ENCODE measurements around the gene ITIH5. TPM values are rescaled to one million over a fixed set of nuclear protein-coding genes. Genes with fewer than 3 reads are reported as not detected.

The ITIH5 gene
- total and polyA plus RNA-seq, 2 of the 13 experiments (the other 11 are each of a cell fraction or from before 2014, with no cell fraction given), result 4.7 to 8.9 TPM

- TF ChIP-seq, protein P1, sequence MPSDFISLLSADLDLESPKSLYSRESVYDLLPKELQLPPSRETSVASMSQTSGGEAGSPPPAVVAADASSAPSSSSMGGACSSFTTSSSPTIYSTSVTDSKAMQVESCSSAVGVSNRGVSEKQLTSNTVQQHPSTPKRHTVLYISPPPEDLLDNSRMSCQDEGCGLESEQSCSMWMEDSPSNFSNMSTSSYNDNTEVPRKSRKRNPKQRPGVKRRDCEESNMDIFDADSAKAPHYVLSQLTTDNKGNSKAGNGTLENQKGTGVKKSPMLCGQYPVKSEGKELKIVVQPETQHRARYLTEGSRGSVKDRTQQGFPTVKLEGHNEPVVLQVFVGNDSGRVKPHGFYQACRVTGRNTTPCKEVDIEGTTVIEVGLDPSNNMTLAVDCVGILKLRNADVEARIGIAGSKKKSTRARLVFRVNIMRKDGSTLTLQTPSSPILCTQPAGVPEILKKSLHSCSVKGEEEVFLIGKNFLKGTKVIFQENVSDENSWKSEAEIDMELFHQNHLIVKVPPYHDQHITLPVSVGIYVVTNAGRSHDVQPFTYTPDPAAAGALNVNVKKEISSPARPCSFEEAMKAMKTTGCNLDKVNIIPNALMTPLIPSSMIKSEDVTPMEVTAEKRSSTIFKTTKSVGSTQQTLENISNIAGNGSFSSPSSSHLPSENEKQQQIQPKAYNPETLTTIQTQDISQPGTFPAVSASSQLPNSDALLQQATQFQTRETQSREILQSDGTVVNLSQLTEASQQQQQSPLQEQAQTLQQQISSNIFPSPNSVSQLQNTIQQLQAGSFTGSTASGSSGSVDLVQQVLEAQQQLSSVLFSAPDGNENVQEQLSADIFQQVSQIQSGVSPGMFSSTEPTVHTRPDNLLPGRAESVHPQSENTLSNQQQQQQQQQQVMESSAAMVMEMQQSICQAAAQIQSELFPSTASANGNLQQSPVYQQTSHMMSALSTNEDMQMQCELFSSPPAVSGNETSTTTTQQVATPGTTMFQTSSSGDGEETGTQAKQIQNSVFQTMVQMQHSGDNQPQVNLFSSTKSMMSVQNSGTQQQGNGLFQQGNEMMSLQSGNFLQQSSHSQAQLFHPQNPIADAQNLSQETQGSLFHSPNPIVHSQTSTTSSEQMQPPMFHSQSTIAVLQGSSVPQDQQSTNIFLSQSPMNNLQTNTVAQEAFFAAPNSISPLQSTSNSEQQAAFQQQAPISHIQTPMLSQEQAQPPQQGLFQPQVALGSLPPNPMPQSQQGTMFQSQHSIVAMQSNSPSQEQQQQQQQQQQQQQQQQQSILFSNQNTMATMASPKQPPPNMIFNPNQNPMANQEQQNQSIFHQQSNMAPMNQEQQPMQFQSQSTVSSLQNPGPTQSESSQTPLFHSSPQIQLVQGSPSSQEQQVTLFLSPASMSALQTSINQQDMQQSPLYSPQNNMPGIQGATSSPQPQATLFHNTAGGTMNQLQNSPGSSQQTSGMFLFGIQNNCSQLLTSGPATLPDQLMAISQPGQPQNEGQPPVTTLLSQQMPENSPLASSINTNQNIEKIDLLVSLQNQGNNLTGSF (CRISPR knock-in tag; IDR thresholded peaks at IDR 0.05), result no peak
- TF ChIP-seq TCF7L2 (IDR thresholded peaks at IDR 0.05; ENCODE audit: low read depth, low read length) (peak; percentile 99), ZNF101 (CRISPR knock-in tag; IDR thresholded peaks at IDR 0.05; ENCODE audit: borderline replicate concordance, low read depth) (no peak), REXO4 (CRISPR knock-in tag; IDR thresholded peaks at IDR 0.05; ENCODE audit: borderline replicate concordance) (no peak), RCOR2 (CRISPR knock-in tag; IDR thresholded peaks at IDR 0.05) (0 out of 2 replicates have a peak, but pooled peaks have one; percentile 92), CENPBD1 (CRISPR knock-in tag; IDR thresholded peaks at IDR 0.05; ENCODE audit: borderline replicate concordance, low read depth) (no peak), GTF2F1 (IDR thresholded peaks at IDR 0.05; ENCODE audit: low read length) (no peak), ZNF496 (CRISPR knock-in tag; IDR thresholded peaks at IDR 0.05; ENCODE audit: insufficient replicate concordance) (no peak), ZNF232 (CRISPR knock-in tag; IDR thresholded peaks at IDR 0.05; ENCODE audit: borderline replicate concordance) (no peak; the same call in 1 of the 2 replicates), DPF2 (CRISPR knock-in tag; IDR thresholded peaks at IDR 0.05; ENCODE audit: borderline replicate concordance, low read depth) (peak; percentile 83), ZNF383 (CRISPR knock-in tag; IDR thresholded peaks at IDR 0.05; ENCODE audit: borderline replicate concordance) (no peak), CBX2 (IDR thresholded peaks at IDR 0.05; ENCODE audit: low read depth, low read length) (no peak), CBX2 (CRISPR knock-in tag; IDR thresholded peaks at IDR 0.05; ENCODE audit: low read depth) (no peak), ZNF737 (CRISPR knock-in tag; IDR thresholded peaks at IDR 0.05; ENCODE audit: borderline replicate concordance) (no peak), ZZZ3 (CRISPR knock-in tag; IDR thresholded peaks at IDR 0.05; ENCODE audit: borderline replicate concordance) (no peak)
- TF ChIP-seq, protein P2, sequence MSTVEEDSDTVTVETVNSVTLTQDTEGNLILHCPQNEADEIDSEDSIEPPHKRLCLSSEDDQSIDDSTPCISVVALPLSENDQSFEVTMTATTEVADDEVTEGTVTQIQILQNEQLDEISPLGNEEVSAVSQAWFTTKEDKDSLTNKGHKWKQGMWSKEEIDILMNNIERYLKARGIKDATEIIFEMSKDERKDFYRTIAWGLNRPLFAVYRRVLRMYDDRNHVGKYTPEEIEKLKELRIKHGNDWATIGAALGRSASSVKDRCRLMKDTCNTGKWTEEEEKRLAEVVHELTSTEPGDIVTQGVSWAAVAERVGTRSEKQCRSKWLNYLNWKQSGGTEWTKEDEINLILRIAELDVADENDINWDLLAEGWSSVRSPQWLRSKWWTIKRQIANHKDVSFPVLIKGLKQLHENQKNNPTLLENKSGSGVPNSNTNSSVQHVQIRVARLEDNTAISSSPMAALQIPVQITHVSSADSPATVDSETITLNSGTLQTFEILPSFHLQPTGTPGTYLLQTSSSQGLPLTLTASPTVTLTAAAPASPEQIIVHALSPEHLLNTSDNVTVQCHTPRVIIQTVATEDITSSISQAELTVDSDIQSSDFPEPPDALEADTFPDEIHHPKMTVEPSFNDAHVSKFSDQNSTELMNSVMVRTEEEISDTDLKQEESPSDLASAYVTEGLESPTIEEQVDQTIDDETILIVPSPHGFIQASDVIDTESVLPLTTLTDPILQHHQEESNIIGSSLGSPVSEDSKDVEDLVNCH (CRISPR knock-in tag; IDR thresholded peaks at IDR 0.05), result no peak
- TF ChIP-seq, protein P3, sequence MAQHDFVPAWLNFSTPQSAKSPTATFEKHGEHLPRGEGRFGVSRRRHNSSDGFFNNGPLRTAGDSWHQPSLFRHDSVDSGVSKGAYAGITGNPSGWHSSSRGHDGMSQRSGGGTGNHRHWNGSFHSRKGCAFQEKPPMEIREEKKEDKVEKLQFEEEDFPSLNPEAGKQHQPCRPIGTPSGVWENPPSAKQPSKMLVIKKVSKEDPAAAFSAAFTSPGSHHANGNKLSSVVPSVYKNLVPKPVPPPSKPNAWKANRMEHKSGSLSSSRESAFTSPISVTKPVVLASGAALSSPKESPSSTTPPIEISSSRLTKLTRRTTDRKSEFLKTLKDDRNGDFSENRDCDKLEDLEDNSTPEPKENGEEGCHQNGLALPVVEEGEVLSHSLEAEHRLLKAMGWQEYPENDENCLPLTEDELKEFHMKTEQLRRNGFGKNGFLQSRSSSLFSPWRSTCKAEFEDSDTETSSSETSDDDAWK (CRISPR knock-in tag; IDR thresholded peaks at IDR 0.05), result no peak
- TF ChIP-seq, protein P4, sequence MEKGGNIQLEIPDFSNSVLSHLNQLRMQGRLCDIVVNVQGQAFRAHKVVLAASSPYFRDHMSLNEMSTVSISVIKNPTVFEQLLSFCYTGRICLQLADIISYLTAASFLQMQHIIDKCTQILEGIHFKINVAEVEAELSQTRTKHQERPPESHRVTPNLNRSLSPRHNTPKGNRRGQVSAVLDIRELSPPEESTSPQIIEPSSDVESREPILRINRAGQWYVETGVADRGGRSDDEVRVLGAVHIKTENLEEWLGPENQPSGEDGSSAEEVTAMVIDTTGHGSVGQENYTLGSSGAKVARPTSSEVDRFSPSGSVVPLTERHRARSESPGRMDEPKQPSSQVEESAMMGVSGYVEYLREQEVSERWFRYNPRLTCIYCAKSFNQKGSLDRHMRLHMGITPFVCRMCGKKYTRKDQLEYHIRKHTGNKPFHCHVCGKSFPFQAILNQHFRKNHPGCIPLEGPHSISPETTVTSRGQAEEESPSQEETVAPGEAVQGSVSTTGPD (CRISPR knock-in tag; IDR thresholded peaks at IDR 0.05), result no peak
These were observed 19.8 kb upstream of the ITIH5 start (continued) for GRCh38 chr10:7686351-7687171.
